GM12872 (cell line): ENCODE results near the gene KRT78.

Source experiments
- CTCF ChIP-seq: IDR thresholded peaks from 3 replicates; pipeline ENCODE4 v1.5.1; 2011; ENCODE audit warnings: low read depth, mild to moderate bottlenecking, low read length, moderate library complexity; ENCODE audit not compliant: insufficient read depth

KRT78 gene

GRCh38 chr12:52801773-52802172 is 47.0 kb downstream of the KRT78 start:
- TF ChIP-seq CTCF: no peak

GRCh38 chr12:52800259-52800917 is 48.4 kb downstream of the KRT78 start:
- no peak for TF ChIP-seq CTCF

- TF ChIP-seq CTCF: no peak
Observed at GRCh38 chr12:52799505-52800211, 49.1 kb downstream of the KRT78 start.

- TF ChIP-seq CTCF: no peak
Observed at GRCh38 chr12:52798671-52799504, 49.9 kb downstream of the KRT78 start.

GRCh38 chr12:52798003-52798670 is 50.7 kb downstream of the KRT78 start:
- TF ChIP-seq CTCF: no peak

GRCh38 chr12:52797529-52797894 is 51.3 kb downstream of the KRT78 start:
- TF ChIP-seq CTCF: no peak

- no peak for TF ChIP-seq CTCF
Observed at GRCh38 chr12:52796839-52797528, 51.8 kb downstream of the KRT78 start.
